Parathyroid adenoma (tissue), 2 donors: ENCODE results near the gene CNNM3.

Source experiments
- H2AFZ ChIP-seq: fragments of 300-600 bp; sonication (generic); one replicate; pipeline ENCODE4 v1.7.0; 2017; ENCODE audit warnings: antibody characterized with exemption, mild to moderate bottlenecking
- H3K27ac ChIP-seq: fragments of 300-600 bp; sonication (generic); one replicate; pipeline ENCODE4 v1.7.0; 2017
- H3K27me3 ChIP-seq: fragments of 300-600 bp; sonication (generic); one replicate; pipeline ENCODE4 v1.7.0; 2017; ENCODE audit warnings: low read length; ENCODE audit not compliant: control insufficient read depth, insufficient read depth
- H3K36me3 ChIP-seq: fragments of 300-600 bp; sonication (generic); one replicate; pipeline ENCODE4 v1.7.0; 2017; ENCODE audit warnings: low read length; ENCODE audit not compliant: control insufficient read depth, insufficient read depth
- H3K4me1 ChIP-seq: fragments of 300-600 bp; sonication (generic); one replicate; pipeline ENCODE4 v1.7.0; 2017; ENCODE audit warnings: control low read depth
- H3K4me2 ChIP-seq: fragments of 300-600 bp; sonication (generic); one replicate; pipeline ENCODE4 v1.7.0; 2017; ENCODE audit warnings: low read length
- H3K4me3 ChIP-seq: fragments of 300-600 bp; sonication (generic); one replicate; pipeline ENCODE4 v1.7.0; 2017; ENCODE audit warnings: low read depth, low read length
- H3K79me2 ChIP-seq: fragments of 300-600 bp; sonication (generic); one replicate; pipeline ENCODE4 v1.7.0; 2017; ENCODE audit warnings: control low read depth
- H3K9ac ChIP-seq: fragments of 300-600 bp; sonication (generic); one replicate; pipeline ENCODE4 v1.7.0; 2017; ENCODE audit warnings: mild to moderate bottlenecking
- H3K9me3 ChIP-seq: fragments of 300-600 bp; sonication (generic); one replicate; pipeline ENCODE4 v1.7.0; 2017; ENCODE audit warnings: low read length; ENCODE audit not compliant: control insufficient read depth
- CTCF ChIP-seq: fragments of 300-600 bp; sonication (generic); IDR thresholded peaks from one replicate; pipeline ENCODE4 v1.7.0; 2017; ENCODE audit warnings: antibody characterized with exemption, mild to moderate bottlenecking
- donor health status: primary hyperparathyroidism.

The CNNM3 gene

GRCh38 chr2:96822786-96823185 lies 6.7 kb downstream of the CNNM3 start:
- peaks cover 24% of the 10 kb centered on the region for H3K4me1 ChIP-seq
- H3K4me3 ChIP-seq: no peak overlapping the region
- H3K9me3 ChIP-seq: no peaks in the 10 kb centered on the region
- H3K9ac ChIP-seq: no peak overlapping the region
- TF ChIP-seq CTCF: no peak
- H3K4me2 ChIP-seq: no peak overlapping the region
- H3K36me3 ChIP-seq: no peaks in the 10 kb centered on the region
- H3K79me2 ChIP-seq: peaks cover 39% of the 10 kb centered on the region
- no peaks in the 10 kb centered on the region for H3K27me3 ChIP-seq
- H3K27ac ChIP-seq: no peak overlapping the region
- no peak overlapping the region for H2AFZ ChIP-seq

GRCh38 chr2:96823198-96823597 lies 7.1 kb downstream of the CNNM3 start:
- Histone ChIP-seq H3K4me1 (peaks cover 21% of the 10 kb centered on the region), H3K27me3 (no peaks in the 10 kb centered on the region), H3K4me2 (no peak overlapping the region), H3K4me3 (no peak overlapping the region), H2AFZ (no peak overlapping the region), H3K9ac (no peak overlapping the region), H3K27ac (no peak overlapping the region), H3K36me3 (no peaks in the 10 kb centered on the region), H3K79me2 (peaks cover 37% of the 10 kb centered on the region), H3K9me3 (no peaks in the 10 kb centered on the region)
- no peak for TF ChIP-seq CTCF

GRCh38 chr2:96824079-96824870 lies 8.2 kb downstream of the CNNM3 start:
- TF ChIP-seq CTCF: no peak
- H3K4me1 ChIP-seq: peaks cover 12% of the 10 kb centered on the region
- H3K36me3 ChIP-seq: no peaks in the 10 kb centered on the region
- H3K9me3 ChIP-seq: no peaks in the 10 kb centered on the region
- H2AFZ ChIP-seq: no peak overlapping the region
- H3K4me3 ChIP-seq: no peak overlapping the region
- no peaks in the 10 kb centered on the region for H3K27me3 ChIP-seq
- no peak overlapping the region for H3K27ac ChIP-seq
- no peak overlapping the region for H3K4me2 ChIP-seq
- no peak overlapping the region for H3K9ac ChIP-seq
- peaks cover 26% of the 10 kb centered on the region for H3K79me2 ChIP-seq

GRCh38 chr2:96825057-96825456 lies 9.0 kb downstream of the CNNM3 start:
- H3K36me3 ChIP-seq: no peaks in the 10 kb centered on the region
- no peak overlapping the region for H3K27ac ChIP-seq
- no peaks in the 10 kb centered on the region for H3K27me3 ChIP-seq

More at GRCh38 chr2:96825057-96825456, 9.0 kb downstream of the CNNM3 start:
- no peak overlapping the region for H3K9ac ChIP-seq
- no peak overlapping the region for H3K4me2 ChIP-seq
- no peak overlapping the region for H3K4me3 ChIP-seq
- no peak for TF ChIP-seq CTCF
- H3K4me1 ChIP-seq: peaks cover 7% of the 10 kb centered on the region
- H3K9me3 ChIP-seq: no peaks in the 10 kb centered on the region
- peaks cover 18% of the 10 kb centered on the region for H3K79me2 ChIP-seq
- no peak overlapping the region for H2AFZ ChIP-seq
